GM12864 (cell line): ENCODE measurements around the gene ANXA9.

Experiments used
- DNase-seq: peaks from one replicate; pipeline ENCODE4 v3.0.0-alpha.2; 2011; ENCODE audit warnings: low read depth
- H3K4me3 ChIP-seq: 2 replicates; pipeline ENCODE4 v1.5.1; 2011; ENCODE audit warnings: mild to moderate bottlenecking, low read depth, low read length, control low read depth
- TF ChIP-seq, protein P1 (sequence below): IDR thresholded peaks from 2 replicates; pipeline ENCODE4 v1.5.1; 2011; ENCODE audit warnings: low read depth, mild to moderate bottlenecking, moderate library complexity, low read length, control low read depth, inconsistent platforms; ENCODE audit errors: missing control alignments

ANXA9 gene

DNA sequence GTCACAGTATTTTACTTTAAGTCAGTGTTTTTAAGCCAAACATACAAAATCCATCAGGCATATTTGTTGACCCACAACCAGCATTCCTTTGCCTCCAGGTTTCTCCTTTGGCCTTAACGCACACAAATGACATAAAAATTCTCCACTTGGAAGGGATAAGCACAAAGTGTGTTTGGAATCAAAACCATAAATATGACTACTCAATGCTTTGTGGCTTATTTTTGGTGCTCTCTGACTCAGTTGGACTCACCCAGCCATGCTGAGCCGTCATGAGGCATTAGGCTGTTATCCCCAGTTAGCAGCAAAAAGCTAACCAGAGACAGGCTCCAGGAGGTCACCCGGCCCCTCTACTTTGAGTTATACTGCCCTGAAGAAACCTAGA, 27.1 kb downstream of the ANXA9 start:
- TF ChIP-seq, protein P1, sequence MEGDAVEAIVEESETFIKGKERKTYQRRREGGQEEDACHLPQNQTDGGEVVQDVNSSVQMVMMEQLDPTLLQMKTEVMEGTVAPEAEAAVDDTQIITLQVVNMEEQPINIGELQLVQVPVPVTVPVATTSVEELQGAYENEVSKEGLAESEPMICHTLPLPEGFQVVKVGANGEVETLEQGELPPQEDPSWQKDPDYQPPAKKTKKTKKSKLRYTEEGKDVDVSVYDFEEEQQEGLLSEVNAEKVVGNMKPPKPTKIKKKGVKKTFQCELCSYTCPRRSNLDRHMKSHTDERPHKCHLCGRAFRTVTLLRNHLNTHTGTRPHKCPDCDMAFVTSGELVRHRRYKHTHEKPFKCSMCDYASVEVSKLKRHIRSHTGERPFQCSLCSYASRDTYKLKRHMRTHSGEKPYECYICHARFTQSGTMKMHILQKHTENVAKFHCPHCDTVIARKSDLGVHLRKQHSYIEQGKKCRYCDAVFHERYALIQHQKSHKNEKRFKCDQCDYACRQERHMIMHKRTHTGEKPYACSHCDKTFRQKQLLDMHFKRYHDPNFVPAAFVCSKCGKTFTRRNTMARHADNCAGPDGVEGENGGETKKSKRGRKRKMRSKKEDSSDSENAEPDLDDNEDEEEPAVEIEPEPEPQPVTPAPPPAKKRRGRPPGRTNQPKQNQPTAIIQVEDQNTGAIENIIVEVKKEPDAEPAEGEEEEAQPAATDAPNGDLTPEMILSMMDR, result no peak
- DNase-seq, result no peak
- peak overlapping the region; percentile 85 for H3K4me3 ChIP-seq

DNA sequence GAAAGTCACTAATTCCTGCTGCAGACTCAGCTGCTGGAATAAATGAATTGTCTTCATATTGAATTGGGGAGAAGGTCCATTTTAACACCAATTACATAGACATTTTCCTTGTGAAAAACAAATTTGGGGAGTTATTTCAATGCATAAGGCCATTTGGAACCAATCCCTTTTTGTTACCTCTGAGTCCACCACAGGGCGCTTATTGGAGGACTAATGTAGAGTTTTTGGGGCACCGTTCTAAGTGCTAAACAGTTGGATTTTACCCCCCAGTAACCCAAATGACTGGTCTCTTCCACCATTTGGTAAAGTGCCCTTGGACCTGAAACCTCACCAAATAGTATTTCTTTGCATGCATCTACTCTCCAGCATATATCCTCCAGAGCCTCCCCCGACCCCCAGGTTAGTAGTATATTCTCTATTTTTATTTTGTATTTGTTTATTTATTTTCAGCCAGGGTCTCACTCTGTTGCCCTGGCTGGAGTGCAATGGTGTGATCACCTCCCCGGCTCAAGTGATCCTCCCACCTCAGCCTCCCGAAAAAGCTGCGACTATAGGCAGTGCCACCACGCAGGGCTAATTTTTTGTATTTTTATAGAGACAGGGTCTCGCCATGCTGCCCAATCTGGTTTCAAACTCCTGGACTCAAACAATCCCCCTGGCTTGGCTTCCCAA, 27.7 kb downstream of the ANXA9 start:
- H3K4me3 ChIP-seq, result no peak overlapping the region; the same call in 1 of the 2 replicates
- DNase-seq, result no peak
- TF ChIP-seq, protein P1, result no peak

DNA sequence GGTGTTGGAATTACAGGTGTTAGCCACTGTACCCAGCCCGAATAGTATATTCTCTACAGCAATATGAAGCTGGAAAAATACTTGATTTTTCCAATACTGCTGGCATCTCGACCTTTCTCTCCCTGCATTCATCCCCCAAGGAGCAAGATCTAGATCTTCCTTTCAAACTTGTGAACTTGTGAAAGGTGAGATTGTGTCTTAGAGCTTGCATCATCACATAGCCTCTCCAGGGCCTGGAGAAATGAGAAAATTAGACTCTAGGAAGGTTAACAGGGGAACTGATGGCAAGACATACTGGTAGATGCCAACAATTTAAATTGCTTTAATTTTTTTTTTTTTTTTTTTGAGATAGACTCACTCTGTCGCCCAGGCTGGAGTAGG, 28.2 kb downstream of the ANXA9 start:
- H3K4me3 ChIP-seq, result no peak overlapping the region
- TF ChIP-seq, protein P1, result no peak
- DNase-seq, result no peak

DNA sequence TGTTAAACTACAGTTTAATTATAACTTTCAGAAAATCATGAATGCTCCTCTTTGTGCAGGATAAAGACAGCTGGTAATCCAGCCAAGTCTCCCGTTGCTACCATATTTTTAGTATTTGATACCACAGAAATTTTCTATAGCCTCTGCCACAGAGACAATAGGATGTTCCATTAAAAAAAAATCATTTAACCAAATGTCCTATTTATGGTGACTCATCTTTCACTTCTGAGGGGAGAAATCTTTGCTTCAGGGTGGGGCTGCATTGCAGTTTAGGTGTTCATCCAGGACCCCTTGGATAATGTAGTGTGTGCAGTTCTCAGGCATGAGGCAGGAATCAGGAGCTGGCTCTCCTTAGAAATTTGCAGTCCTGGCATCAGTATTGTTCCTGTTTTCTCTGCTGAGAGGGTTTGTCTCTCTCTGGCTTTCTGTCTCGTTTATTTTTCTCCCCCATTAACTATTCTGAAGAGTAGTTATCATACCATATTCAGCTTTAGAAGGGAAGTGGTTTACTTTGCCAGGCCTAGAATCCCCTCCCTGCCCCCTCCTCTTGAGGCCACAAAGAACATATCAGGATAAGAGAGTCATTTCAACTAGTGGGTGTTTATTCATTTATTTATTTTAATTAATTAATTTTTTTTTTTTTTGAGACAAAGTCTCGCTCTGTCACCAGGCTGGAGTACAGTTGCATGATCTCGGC, 29.2 kb downstream of the ANXA9 start:
- no peak overlapping the region for H3K4me3 ChIP-seq
- TF ChIP-seq, protein P1, result no peak
- DNase-seq, result no peak

DNA sequence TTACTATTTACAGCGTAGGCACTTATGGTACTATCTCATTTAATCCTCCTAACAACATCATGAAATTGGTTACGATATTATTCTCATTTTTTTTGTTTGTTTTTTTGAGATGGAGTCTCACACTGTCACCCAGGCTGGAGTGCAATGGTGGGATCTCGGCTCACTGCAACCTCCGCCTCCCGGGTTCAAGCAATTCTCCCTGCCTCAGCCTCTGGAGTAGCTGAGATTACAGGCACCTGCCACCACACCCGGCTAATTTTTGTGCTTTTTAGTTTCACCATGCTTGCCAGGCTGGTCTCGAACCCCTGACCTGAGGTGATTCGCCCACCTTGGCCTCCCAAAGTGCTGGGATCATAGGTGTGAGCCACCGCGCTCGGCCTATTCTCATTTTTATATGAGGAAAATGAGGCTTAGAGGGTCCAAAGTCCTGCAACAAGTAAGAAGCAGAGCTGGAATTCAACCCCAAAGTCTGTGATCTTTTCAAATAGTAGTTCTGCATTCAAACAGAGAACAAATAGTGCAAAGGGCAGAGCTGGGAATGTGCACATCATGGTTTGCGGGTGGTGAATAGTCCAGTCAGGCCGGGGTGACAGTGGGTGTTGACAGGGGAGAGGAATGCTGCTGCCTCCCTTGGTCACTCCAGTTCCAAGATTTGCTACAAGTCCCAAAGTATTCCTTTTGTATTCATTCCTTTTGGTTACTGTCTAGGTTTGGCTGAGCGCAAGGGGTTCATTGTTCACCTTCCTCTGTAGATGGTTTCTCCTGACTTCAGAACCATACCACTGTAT, 30.8 kb downstream of the ANXA9 start:
- DNase-seq, result no peak
- TF ChIP-seq, protein P1, result no peak

DNA sequence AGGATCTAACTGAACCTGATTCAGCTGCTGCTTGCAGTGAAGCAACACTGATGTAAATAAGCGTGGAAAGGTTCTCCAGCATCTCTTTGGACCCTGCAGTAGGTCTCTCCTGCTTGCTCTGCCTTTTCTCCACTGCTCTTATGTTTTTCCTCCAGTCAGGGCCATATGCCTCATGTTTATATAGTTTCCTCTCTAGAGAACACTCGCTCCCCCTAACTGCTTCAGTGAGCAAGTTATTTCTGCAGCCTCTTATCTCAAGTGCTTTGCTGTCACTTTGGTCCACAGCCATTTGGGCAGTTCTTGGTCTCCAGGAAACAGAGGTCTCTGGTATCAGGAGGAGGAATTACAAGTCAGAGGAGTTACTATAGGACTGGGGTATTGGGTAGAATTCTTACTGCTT, 31.4 kb downstream of the ANXA9 start:
- DNase-seq, result no peak
- TF ChIP-seq, protein P1, result no peak
- H3K4me3 ChIP-seq, result no peak overlapping the region

More for the DNA sequence above, 30.8 kb downstream of the ANXA9 start:
- H3K4me3 ChIP-seq, result no peak overlapping the region
